Heart left ventricle (tissue), 16 donors: Measurements from ENCODE around the gene TMEM51. TPM values are rescaled to one million over a fixed set of nuclear protein-coding genes. Genes with fewer than 3 reads are reported as not detected.

Source experiments
- ATAC-seq, 4 donors: fragments of 200-7000 bp; cut with Tn5 transposase; one replicate each; pipeline ENCODE4 v1.9.1; 2020 to 2022; ENCODE audit warnings: moderate library complexity in 4 of 4, mild to moderate bottlenecking in 3 of 4, moderate number of reproducible peaks in 1 of 4
- DNase-seq, 5 donors: peaks; one replicate each; pipeline ENCODE4 v3.0.0-alpha.2; 2020
- H3K27ac ChIP-seq, 12 donors: fragments of 200-600 bp; sonication (generic) in 4 of 12; one replicate each; pipeline versions ENCODE4 v1.5.0 to v1.8.0; 2016 to 2022; ENCODE audit warnings: mild to moderate bottlenecking in 2 of 12
- H3K27me3 ChIP-seq, 9 donors: fragments of 200-600 bp; sonication (generic) in 2 of 9; one replicate each; pipeline versions ENCODE4 v1.5.1 to v1.8.0; 2016 to 2022; ENCODE audit warnings: mild to moderate bottlenecking in 3 of 9
- H3K36me3 ChIP-seq, 9 donors: fragments of 200-600 bp; sonication (generic) in 2 of 9; one replicate each; pipeline versions ENCODE4 v1.5.0 to v1.8.0; 2018 to 2022; ENCODE audit warnings: mild to moderate bottlenecking in 2 of 9
- H3K4me1 ChIP-seq, 12 donors: fragments of 200-600 bp; sonication (generic) in 4 of 12; one replicate each; pipeline versions ENCODE4 v1.5.0 to v1.8.0; 2016 to 2022; ENCODE audit warnings: mild to moderate bottlenecking in 3 of 12
- H3K4me3 ChIP-seq, 12 donors: fragments of 200-600 bp; sonication (generic) in 4 of 12; one replicate each; pipeline versions ENCODE4 v1.5.0 to v1.8.0; 2017 to 2022; ENCODE audit warnings: mild to moderate bottlenecking in 9 of 12, moderate library complexity in 4 of 12
- H3K9me3 ChIP-seq, 12 donors: fragments of 200-600 bp; sonication (generic) in 4 of 12; one replicate each; pipeline versions ENCODE4 v1.5.0 to v1.8.0; 2016 to 2022; ENCODE audit warnings: mild to moderate bottlenecking in 1 of 12
- POLR2A ChIP-seq, 2 donors: fragments of 450-650 bp; IDR thresholded peaks; one replicate each; pipeline ENCODE4 v1.6.1; 2017; ENCODE audit warnings: antibody characterized with exemption in 2 of 2, mild to moderate bottlenecking in 2 of 2, moderate library complexity in 2 of 2
- WGBS, 4 donors: extraction: QIAGEN DNeasy Blood & Tissue Kit in 2 of 4; methylation state at CpG; one replicate each; pipeline versions ENCODE4 v1.1.5 to v1.1.7; 2013 to 2018; 5-methylcytosine and 5-hydroxymethylcytosine counted together
- intact Hi-C, 10 donors: fragments of 100-400 bp; cut with DNase I; formaldehyde crosslinking; loops; one replicate each; pipeline versions ENCODE4 v1.11.1 to v1.14.2; 2022
- polyA plus RNA-seq, 2 donors: library from polyadenylated mRNA; stranded (reverse); fragments of 200-250 nt; gene quantifications; one replicate each; pipeline ENCODE4 v1.2.3, GENCODE V29; 2013
- total RNA-seq, 9 donors: library from RNA; depleted of rRNA in 2 of 9; stranded (reverse); fragments of >200 nt in 2 of 9; fragmentation: NEBNext Ultra II Directional in 3 of 9; extraction: Animal tissue kit (Norgen Biotek cat#: 25700) in 3 of 9; gene quantifications; one replicate each; pipeline versions ENCODE4 v1.1.0 to v1.2.4, GENCODE V29; 2016 to 2023
- TF ChIP-seq, protein P1 (sequence below), 12 donors: fragments of 200-600 bp; sonication (generic) in 4 of 12; IDR thresholded peaks; one replicate each; pipeline versions ENCODE4 v1.5.0 to v1.8.0; 2018 to 2022; ENCODE audit warnings: antibody characterized with exemption in 12 of 12, mild to moderate bottlenecking in 5 of 12
- donor health status: ischemic (EF 13 %, LVEDD 7.1; RV severe dilation, severe dysfunction).
- donor health status: healthy with polysubstance abuse.
- donor health status: DM: no; HTN: yes; CAD: no.
- donor health status: DM: no; HTN: no; CAD: no.
- donor health status: ischemic (EF 25% LVEDD 6.9; RV normal size, moderate dysfunction).
- donor health status: ischemic (EF 25% LVEDD 5.7; RV mildly dilated, moderate dysfunction).
- donor health status: healthy.
- donor health status: DM: yes; HTN: yes; CAD: no.
- donor health status: ischemic (EF 35%, LVEDD 5.7; RV mildly dilated, moderate dysfunction).
- donor health status: nonischemic (EF 11% LVEDD 7.7; RV severe dilation, severe dysfunction).
- donor health status: DM: yes; HTN: yes; CAD: no.
- donor health status: PGD.
- donor health status: ischemic (EF 29% LVEDD 5.4; RV normal size, mild dysfunction).
- donor health status: nonischemic (EF 23%, LVEDD 6.1; RV moderate dilation, normal function).

Gene TMEM51
- total and polyA plus RNA-seq, 11 donors = 2.0 to 9.5 (median 3.8) TPM

DNA sequence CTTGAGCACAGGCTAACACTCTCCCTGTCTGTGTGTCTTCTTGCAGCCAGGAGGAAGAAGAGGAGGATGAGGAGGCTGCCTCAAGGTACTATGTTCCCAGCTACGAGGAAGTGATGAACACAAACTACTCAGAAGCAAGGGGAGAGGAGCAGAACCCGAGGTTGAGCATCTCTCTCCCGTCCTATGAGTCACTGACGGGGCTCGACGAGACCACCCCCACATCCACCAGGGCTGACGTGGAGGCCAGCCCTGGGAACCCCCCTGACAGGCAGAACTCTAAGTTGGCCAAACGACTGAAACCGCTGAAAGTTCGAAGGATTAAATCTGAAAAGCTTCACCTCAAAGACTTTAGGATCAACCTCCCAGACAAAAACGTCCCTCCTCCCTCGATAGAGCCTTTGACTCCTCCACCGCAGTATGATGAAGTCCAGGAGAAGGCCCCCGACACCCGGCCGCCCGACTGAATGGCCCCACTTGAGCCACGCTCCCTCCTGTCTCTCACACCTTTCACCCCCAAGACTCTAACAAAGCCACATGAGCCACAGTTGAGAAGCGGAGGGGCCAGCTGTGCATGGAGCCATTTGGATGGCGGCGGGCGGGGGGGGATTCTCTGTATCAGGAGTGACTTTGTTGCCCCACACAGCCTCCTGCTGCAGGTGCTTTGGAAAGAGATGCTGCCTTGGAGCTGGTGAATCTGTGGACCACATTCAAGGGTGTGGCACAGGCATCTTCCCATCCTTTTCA is 65.9 kb downstream of the TMEM51 start:
- intact Hi-C loops = no loop called here
- no peak overlapping the region for H3K4me3 ChIP-seq
- ATAC-seq = no peak
- no peaks in the 10 kb centered on the region for H3K27me3 ChIP-seq
- no peak overlapping the region for H3K27ac ChIP-seq
- no peaks in the 10 kb centered on the region for H3K9me3 ChIP-seq
- 94 to 97% (median 95%) methylated on average over 22 of the region's 22 CpGs for WGBS, 4 donors
- TF ChIP-seq POLR2A (IDR thresholded peaks at IDR 0.05) = no peak
- TF ChIP-seq, protein P1, sequence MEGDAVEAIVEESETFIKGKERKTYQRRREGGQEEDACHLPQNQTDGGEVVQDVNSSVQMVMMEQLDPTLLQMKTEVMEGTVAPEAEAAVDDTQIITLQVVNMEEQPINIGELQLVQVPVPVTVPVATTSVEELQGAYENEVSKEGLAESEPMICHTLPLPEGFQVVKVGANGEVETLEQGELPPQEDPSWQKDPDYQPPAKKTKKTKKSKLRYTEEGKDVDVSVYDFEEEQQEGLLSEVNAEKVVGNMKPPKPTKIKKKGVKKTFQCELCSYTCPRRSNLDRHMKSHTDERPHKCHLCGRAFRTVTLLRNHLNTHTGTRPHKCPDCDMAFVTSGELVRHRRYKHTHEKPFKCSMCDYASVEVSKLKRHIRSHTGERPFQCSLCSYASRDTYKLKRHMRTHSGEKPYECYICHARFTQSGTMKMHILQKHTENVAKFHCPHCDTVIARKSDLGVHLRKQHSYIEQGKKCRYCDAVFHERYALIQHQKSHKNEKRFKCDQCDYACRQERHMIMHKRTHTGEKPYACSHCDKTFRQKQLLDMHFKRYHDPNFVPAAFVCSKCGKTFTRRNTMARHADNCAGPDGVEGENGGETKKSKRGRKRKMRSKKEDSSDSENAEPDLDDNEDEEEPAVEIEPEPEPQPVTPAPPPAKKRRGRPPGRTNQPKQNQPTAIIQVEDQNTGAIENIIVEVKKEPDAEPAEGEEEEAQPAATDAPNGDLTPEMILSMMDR (IDR thresholded peaks at IDR 0.05) = no peak
- DNase-seq = no peak
- peaks cover 0 to 31% (median 5%) of the 10 kb centered on the region in 12 donors for H3K4me1 ChIP-seq
- peaks cover 0 to 12% (median 0%) of the 10 kb centered on the region in 9 donors for H3K36me3 ChIP-seq

GRCh38 chr1:15220024-15220392 is 66.5 kb downstream of the TMEM51 start:
- no peak for ATAC-seq
- TF ChIP-seq, protein P1 (IDR thresholded peaks at IDR 0.05) = no peak
- no peak for TF ChIP-seq POLR2A (IDR thresholded peaks at IDR 0.05)
- Histone ChIP-seq H3K27me3 (no peaks in the 10 kb centered on the region), H3K4me3 (no peak overlapping the region), H3K27ac (no peak overlapping the region), H3K4me1 (peaks cover 0 to 31% (median 3%) of the 10 kb centered on the region in 12 donors), H3K36me3 (peaks cover 0 to 12% (median 0%) of the 10 kb centered on the region in 9 donors), H3K9me3 (no peaks in the 10 kb centered on the region)
- no peak for DNase-seq
- intact Hi-C loops = no loop called here
- 88 to 97% (median 91%) methylated on average over 12 of the region's 12 CpGs for WGBS, 4 donors

DNA sequence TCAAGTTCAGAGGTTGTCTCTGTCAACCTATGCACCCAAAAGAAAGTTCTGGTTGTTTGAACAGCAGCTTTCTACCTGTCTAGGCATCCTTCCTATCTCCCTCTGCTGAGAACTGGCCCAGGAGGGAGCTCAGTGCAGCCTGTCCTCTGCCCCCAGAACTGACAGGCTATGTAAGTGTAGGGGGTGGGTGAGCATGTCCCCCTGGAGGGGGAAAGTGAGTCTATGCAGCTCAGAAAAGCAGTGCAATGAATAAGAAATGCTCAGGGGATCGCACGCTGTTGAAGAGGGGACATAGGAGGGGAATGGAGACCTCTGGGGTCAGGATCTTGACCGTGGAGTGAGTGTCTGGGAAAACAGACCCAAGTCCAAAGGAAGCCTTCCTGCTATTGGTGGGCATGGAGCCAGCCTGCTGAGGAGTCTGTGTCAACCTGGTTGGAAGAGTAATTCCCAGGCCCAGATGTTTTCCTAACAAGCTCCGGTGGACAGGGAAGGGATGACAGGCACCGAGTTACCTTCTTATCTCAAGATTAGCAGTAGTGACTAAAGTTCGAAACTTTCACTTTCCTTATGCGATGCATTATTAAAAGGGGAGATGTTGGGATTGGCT is 67.4 kb downstream of the TMEM51 start:
- Histone ChIP-seq H3K27ac (no peak overlapping the region), H3K36me3 (peaks cover 0 to 12% (median 0%) of the 10 kb centered on the region in 9 donors), H3K4me1 (peaks cover 0 to 39% (median 1%) of the 10 kb centered on the region in 12 donors), H3K27me3 (no peaks in the 10 kb centered on the region), H3K4me3 (no peak overlapping the region), H3K9me3 (no peaks in the 10 kb centered on the region)
- DNase-seq (peak in 3 of 5 donors; percentile 17 to 49 (median 43)), ATAC-seq (peak in 1 of 4 donors; percentile 25)
- intact Hi-C loops = no loop called here
- WGBS, 4 donors = 66 to 88% (median 77%) methylated on average over 7 of the region's 7 CpGs
- no peak for TF ChIP-seq POLR2A (IDR thresholded peaks at IDR 0.05)
- TF ChIP-seq, protein P1 (IDR thresholded peaks at IDR 0.05) = no peak

- Histone ChIP-seq H3K27me3 (no peaks in the 10 kb centered on the region), H3K27ac (no peak overlapping the region), H3K4me3 (no peak overlapping the region), H3K36me3 (peaks cover 0 to 12% (median 0%) of the 10 kb centered on the region in 9 donors), H3K4me1 (peaks cover 0 to 46% (median 1%) of the 10 kb centered on the region in 12 donors), H3K9me3 (no peaks in the 10 kb centered on the region)
- ATAC-seq (no peak), DNase-seq (no peak)
- intact Hi-C loops = no loop called here
- TF ChIP-seq, protein P1 (IDR thresholded peaks at IDR 0.05) = no peak
- no peak for TF ChIP-seq POLR2A (IDR thresholded peaks at IDR 0.05)
- WGBS, 4 donors = 89 to 92% (median 91%) methylated on average over 4 of the region's 4 CpGs
Measured at GRCh38 chr1:15222653-15223303, 69.2 kb downstream of the TMEM51 start.
